GM18868 (cell line): Measurements from ENCODE around the gene LY6G6C.

Source experiments
- ATAC-seq: cut with Tn5 transposase; IDR thresholded peaks from one replicate; pipeline ENCODE4 v1.9.1; 2021; ENCODE audit warnings: mild to moderate bottlenecking, moderate library complexity; ENCODE audit not compliant: unreplicated experiment

Gene LY6G6C

GRCh38 chr6:31687321-31687720 is 34.2 kb downstream of the LY6G6C start:
- ATAC-seq, result no peak

- no peak for ATAC-seq
Measured at GRCh38 chr6:31686483-31686882, 35.1 kb downstream of the LY6G6C start.

- no peak for ATAC-seq
Measured at GRCh38 chr6:31683591-31683990, 38.0 kb downstream of the LY6G6C start.

GRCh38 chr6:31681135-31681671 is 40.3 kb downstream of the LY6G6C start:
- no peak for ATAC-seq

- ATAC-seq, result no peak
Measured at GRCh38 chr6:31680226-31681134, 41.1 kb downstream of the LY6G6C start, which contains the start of gene LY6G5C. TSS of gene LY6G5C (minus strand) at chr6:31681067. CDS start at chr6:31680373, 694 bp downstream.

GRCh38 chr6:31677955-31678354 is 43.6 kb downstream of the LY6G6C start:
- ATAC-seq, result no peak

- ATAC-seq, result no peak
Measured at GRCh38 chr6:31676904-31677303, 44.6 kb downstream of the LY6G6C start.

GRCh38 chr6:31676322-31676903 is 45.1 kb downstream of the LY6G6C start:
- ATAC-seq, result no peak

GRCh38 chr6:31669676-31670075 is 51.9 kb downstream of the LY6G6C start, which contains the start of gene LY6G5B:
TSS of gene LY6G5B (plus strand) at chr6:31669976. CDS start at chr6:31670951, 975 bp downstream.
- ATAC-seq, result no peak
